SK-N-SH (cell line): ENCODE data around the gene TAF1B. TPM values are rescaled to one million over a fixed set of nuclear protein-coding genes. Genes with fewer than 3 reads are reported as not detected.
A peak's percentile ranks its signal among the peaks of the same experiment; 100 is the strongest.

Source experiments
- CTCF ChIA-PET: fragments of 300-600, 350-600 bp; formaldehyde crosslinking; extraction: SDS; loops from one replicate; lab custom pipeline; 2021; lab: Yijun Ruan, JAX
- POLR2A ChIA-PET: fragments of 350-600 bp; sonication (Branson Sonifier 250); formaldehyde crosslinking; extraction: SDS; loops from one replicate; lab custom pipeline; 2020; ENCODE audit warnings: antibody characterized with exemption, inconsistent platforms; lab: Yijun Ruan, JAX
- DNase-seq: peaks from one replicate; pipeline ENCODE4 v3.0.0; 2012
- H2AFZ ChIP-seq: fragments of 200-600 bp; sonication (generic); 2 replicates; pipeline ENCODE4 v1.8.1; 2016; ENCODE audit warnings: antibody characterized with exemption, mild to moderate bottlenecking, low read depth
- H3F3A ChIP-seq: fragments of 200-600 bp; sonication (generic); replicated peaks from 2 replicates; pipeline ENCODE3; 2016; ENCODE audit warnings: antibody characterized with exemption, mild to moderate bottlenecking; ENCODE audit not compliant: insufficient read depth
- H3K27ac ChIP-seq, 2 experiments: fragments of 200-500 bp in 1 of 2; fragments of 200-600 bp in 1 of 2; sonication (Bioruptor generic) in 1 of 2; sonication (generic), shearing (Covaris generic) in 1 of 2; 2 replicates each; pipeline versions ENCODE4 v1.5.1 to v1.6.1; 2014 to 2016; ENCODE audit warnings: low read depth in 2 of 2, inconsistent platforms in 1 of 2, low read length in 1 of 2, mild to moderate bottlenecking in 1 of 2, mixed read lengths in 1 of 2
- H3K27me3 ChIP-seq: fragments of 200-600 bp; sonication (generic), shearing (Covaris generic); 2 replicates; pipeline ENCODE4 v1.6.1; 2016; ENCODE audit warnings: mixed run types; ENCODE audit not compliant: insufficient read depth
- H3K36me3 ChIP-seq, 2 experiments: fragments of 200-500 bp in 1 of 2; fragments of 200-600 bp in 1 of 2; sonication (Bioruptor generic) in 1 of 2; sonication (generic) in 1 of 2; replicated peaks in 1 of 2; 2 replicates each; pipeline versions ENCODE3 to v1.5.1; 2014 to 2016; ENCODE audit warnings: low read length in 1 of 2, mild to moderate bottlenecking in 1 of 2; ENCODE audit not compliant: insufficient read depth in 2 of 2, control insufficient read depth in 1 of 2
- H3K4me1 ChIP-seq, 2 experiments: fragments of 200-500 bp in 1 of 2; fragments of 200-600 bp in 1 of 2; sonication (Bioruptor generic) in 1 of 2; sonication (generic), shearing (Covaris generic) in 1 of 2; 2 replicates each; pipeline versions ENCODE4 v1.5.1 to v1.6.1; 2014 to 2016; ENCODE audit warnings: low read depth in 1 of 2, low read length in 1 of 2, mixed run types in 1 of 2; ENCODE audit not compliant: insufficient read depth in 2 of 2, control insufficient read depth in 1 of 2
- H3K4me2 ChIP-seq: fragments of 200-600 bp; sonication (generic), shearing (Covaris generic); 2 replicates; pipeline ENCODE4 v1.6.1; 2017; ENCODE audit warnings: mixed run types
- H3K4me3 ChIP-seq, 2 experiments: fragments of 200-500 bp in 1 of 2; fragments of 200-600 bp in 1 of 2; sonication (Bioruptor generic) in 1 of 2; sonication (generic), shearing (Covaris generic) in 1 of 2; 2 replicates each; pipeline versions ENCODE4 v1.5.1 to v1.8.1; 2014 to 2016; ENCODE audit warnings: low read depth in 2 of 2, inconsistent platforms in 1 of 2, low read length in 1 of 2, mild to moderate bottlenecking in 1 of 2, mixed read lengths in 1 of 2, moderate library complexity in 1 of 2
- H3K79me2 ChIP-seq: fragments of 200-600 bp; sonication (generic); 2 replicates; pipeline ENCODE4 v1.8.1; 2017; ENCODE audit warnings: mild to moderate bottlenecking; ENCODE audit not compliant: insufficient read depth
- H3K9ac ChIP-seq: fragments of 200-600 bp; sonication (generic); 2 replicates; pipeline ENCODE4 v1.6.1; 2017; ENCODE audit warnings: mixed run types
- H3K9me2 ChIP-seq: fragments of 200-600 bp; sonication (generic); 2 replicates; pipeline ENCODE4 v1.6.1; 2017; ENCODE audit warnings: mixed run types
- H3K9me3 ChIP-seq: fragments of 200-600 bp; sonication (generic); 2 replicates; pipeline ENCODE4 v1.6.1; 2017; ENCODE audit warnings: mixed run types, mild to moderate bottlenecking, moderate library complexity
- H4K20me1 ChIP-seq: fragments of 200-600 bp; sonication (generic); 2 replicates; pipeline ENCODE4 v1.6.1; 2017; ENCODE audit warnings: mild to moderate bottlenecking, mixed run types; ENCODE audit not compliant: insufficient read depth
- CHD2 ChIP-seq: fragments of 150-350 bp; IDR thresholded peaks from 2 replicates; pipeline ENCODE4 v1.6.1; 2018; ENCODE audit warnings: low read length; ENCODE audit not compliant: partially characterized antibody
- CTCF ChIP-seq: fragments of 200-600 bp; sonication (generic); IDR thresholded peaks from 2 replicates; pipeline ENCODE4 v1.6.1; 2017; ENCODE audit warnings: antibody characterized with exemption, mild to moderate bottlenecking, moderate library complexity
- EZH2phosphoT487 ChIP-seq: fragments of 200-600 bp; sonication (generic); IDR thresholded peaks from 2 replicates; pipeline ENCODE4 v1.6.1; 2017; ENCODE audit warnings: low read depth, mixed run types, mild to moderate bottlenecking, antibody characterized with exemption, moderate library complexity, borderline replicate concordance
- FOSL2 ChIP-seq: IDR thresholded peaks from 2 replicates; pipeline ENCODE4 v1.4.0; 2012; ENCODE audit warnings: low read depth, mild to moderate bottlenecking, moderate library complexity, borderline replicate concordance
- FOXM1 ChIP-seq: IDR thresholded peaks from 2 replicates; pipeline ENCODE4 v1.4.0; 2012; ENCODE audit warnings: low read depth, mild to moderate bottlenecking
- MAX ChIP-seq: IDR thresholded peaks from 2 replicates; pipeline ENCODE4 v1.4.0; 2012; ENCODE audit warnings: low read depth
- NFIC ChIP-seq: IDR thresholded peaks from 2 replicates; pipeline ENCODE4 v1.4.0; 2012; ENCODE audit warnings: borderline replicate concordance
- POLR2AphosphoS5 ChIP-seq: IDR thresholded peaks from 2 replicates; pipeline ENCODE4 v1.6.1; 2012; ENCODE audit warnings: low read depth, low read length
- RCOR1 ChIP-seq: fragments of 150-350 bp; IDR thresholded peaks from 2 replicates; pipeline ENCODE4 v1.6.1; 2017; ENCODE audit warnings: antibody characterized with exemption, low read length
- REST ChIP-seq: IDR thresholded peaks from 2 replicates; pipeline ENCODE4 v1.6.1; 2012; ENCODE audit warnings: mild to moderate bottlenecking, low read depth, low read length, moderate library complexity
- RFX5 ChIP-seq: IDR thresholded peaks from 2 replicates; pipeline ENCODE4 v1.6.1; 2012; ENCODE audit warnings: mild to moderate bottlenecking, improper control_type of control experiment, low read length
- SIN3A ChIP-seq: IDR thresholded peaks from 2 replicates; pipeline ENCODE4 v1.6.1; 2012; ENCODE audit warnings: low read depth, mild to moderate bottlenecking, low read length, moderate library complexity, borderline replicate concordance
- TAF1 ChIP-seq: IDR thresholded peaks from 2 replicates; pipeline ENCODE4 v1.6.1; 2012; ENCODE audit warnings: low read depth, mild to moderate bottlenecking, low read length, moderate library complexity, borderline replicate concordance
- TCF12 ChIP-seq: IDR thresholded peaks from 2 replicates; pipeline ENCODE4 v1.4.0; 2012
- USF1 ChIP-seq: IDR thresholded peaks from 2 replicates; pipeline ENCODE4 v1.4.0; 2012; ENCODE audit warnings: low read depth, borderline replicate concordance
- ZBTB33 ChIP-seq: IDR thresholded peaks from 2 replicates; pipeline ENCODE4 v1.4.0; 2012; ENCODE audit warnings: low read depth, borderline replicate concordance
- WGBS: methylation state at CpG from one replicate; pipeline ENCODE4 v1.1.6; 2017; ENCODE audit warnings: low lambda C conversion rate; 5-methylcytosine and 5-hydroxymethylcytosine counted together
- polyA plus RNA-seq, 3 experiments: library from polyadenylated mRNA; depleted of rRNA; stranded (reverse); fragments of >200 nt; gene quantifications; 2 replicates each; pipeline ENCODE4 v1.2.3, GENCODE V29; 2012

The TAF1B gene
- polyA plus RNA-seq, 1 of the 3 experiments (the other 2 are of a cell fraction) = 7.8 TPM

- no peak for DNase-seq
- H3K9me2 ChIP-seq = no peaks in the 10 kb centered on the region
- no peaks in the 10 kb centered on the region for H3K36me3 ChIP-seq
- H3K27ac ChIP-seq = peak overlapping the region; percentile 50 to 74; a peak in 3 of 4 replicates
- ChIA-PET POLR2A (no interaction called here), CTCF (interaction anchor here (0.8 to 10.8 kb wide), 22 partner anchors 8 to 187 kb away, joined by 3 to 357 read pairs (median 27); partner anchors contain the start of gene KLF11)
- H3K79me2 ChIP-seq = no peaks in the 10 kb centered on the region
- H3K27me3 ChIP-seq = no peaks in the 10 kb centered on the region
- WGBS = 93% methylated on average over 10 of the region's 10 CpGs
- H3F3A ChIP-seq = peaks cover 31% of the 10 kb centered on the region
- H3K9me3 ChIP-seq = no peaks in the 10 kb centered on the region
- H3K4me1 ChIP-seq = peaks cover 18 to 22% of the 10 kb centered on the region in 2 experiments
- H3K4me3 ChIP-seq = no peak overlapping the region
- no peak overlapping the region for H3K9ac ChIP-seq
- H2AFZ ChIP-seq = no peak overlapping the region
- H3K4me2 ChIP-seq = peak overlapping the region; percentile 54; the same call in 1 of the 2 replicates
- TF ChIP-seq CHD2 (no peak), MAX (no peak), FOSL2 (no peak), USF1 (no peak), TAF1 (no peak), ZBTB33 (no peak), SIN3A (no peak)
- no peaks in the 10 kb centered on the region for H4K20me1 ChIP-seq
Observed at GRCh38 chr2:9982891-9983290, 139.6 kb downstream of the TAF1B start.

GRCh38 chr2:9983401-9984216 is 140.3 kb downstream of the TAF1B start:
- DNase-seq = no peak
- H2AFZ ChIP-seq = no peak overlapping the region
- H3K36me3 ChIP-seq = no peaks in the 10 kb centered on the region
- 52% methylated on average over 15 of the region's 15 CpGs for WGBS
- ChIA-PET CTCF (interaction anchor here (0.8 to 10.8 kb wide), 72 partner anchors 8 to 749 kb away, joined by 3 to 357 read pairs (median 5); partner anchors contain the start of genes GRHL1, KLF11 and TAF1B), POLR2A (interaction anchor here (1.0 kb wide), 1 partner anchor 65 kb away, joined by 8 read pairs; no protein-coding TSS in a partner anchor)
- H3K9ac ChIP-seq = no peak overlapping the region
- H3K4me2 ChIP-seq = no peak overlapping the region
- H3K4me3 ChIP-seq = no peak overlapping the region
- H3K4me1 ChIP-seq = peaks cover 22 to 25% of the 10 kb centered on the region in 2 experiments
- H3F3A ChIP-seq = peaks cover 31% of the 10 kb centered on the region
- H3K27me3 ChIP-seq = no peaks in the 10 kb centered on the region
- H3K79me2 ChIP-seq = no peaks in the 10 kb centered on the region
- peak overlapping the region; percentile 11 to 74; a peak in 2 of 4 replicates for H3K27ac ChIP-seq
- no peaks in the 10 kb centered on the region for H3K9me3 ChIP-seq
- H4K20me1 ChIP-seq = no peaks in the 10 kb centered on the region
- H3K9me2 ChIP-seq = no peaks in the 10 kb centered on the region
- no peak for TF ChIP-seq CTCF
- no peak for TF ChIP-seq SIN3A
- no peak for TF ChIP-seq RFX5
- TF ChIP-seq POLR2AphosphoS5 = no peak
- TF ChIP-seq NFIC = peak; percentile 35; the same call in 1 of the 2 replicates
- no peak for TF ChIP-seq CHD2
- no peak for TF ChIP-seq EZH2phosphoT487
- TF ChIP-seq TCF12 = peak; percentile 60
- TF ChIP-seq RCOR1 = no peak
- TF ChIP-seq REST = no peak
- TF ChIP-seq FOXM1 = no peak
